ENCODE data around the gene TRIM2.
"Not testable (repeated sequence)": the region's sequence is repeated elsewhere in the genome, so short reads cannot be mapped to it uniquely, and the experiment has no call there.

The TRIM2 gene

GRCh38 chr4:153189016-153189801, 15.0 kb upstream of the TRIM2 start:
- no peak for DNase-seq (ENCODE audit: low read depth, low spot score)

GRCh38 chr4:153191795-153192363, 12.4 kb upstream of the TRIM2 start:
- no peak for DNase-seq (ENCODE audit: low read depth, low spot score)

- no peak for DNase-seq (ENCODE audit: low read depth, low spot score)
These were observed 6.9 kb upstream of the TRIM2 start for GRCh38 chr4:153197301-153197700.

- DNase-seq (ENCODE audit: low read depth, low spot score): no peak
These were observed 5.5 kb upstream of the TRIM2 start for GRCh38 chr4:153198719-153199118.

GRCh38 chr4:153203746-153204145, 497 bp upstream of the TRIM2 start:
- DNase-seq (ENCODE audit: low read depth, low spot score): not testable (repeated sequence)

GRCh38 chr4:153204728-153205648, 745 bp downstream of the TRIM2 start:
- DNase-seq (ENCODE audit: low read depth, low spot score): no peak

- DNase-seq (ENCODE audit: low read depth, low spot score): no peak
These were observed 1.5 kb downstream of the TRIM2 start for GRCh38 chr4:153205757-153206156.

GRCh38 chr4:153206534-153206933, 2.3 kb downstream of the TRIM2 start:
- no peak for DNase-seq (ENCODE audit: low read depth, low spot score)

- DNase-seq (ENCODE audit: low read depth, low spot score): no peak
These were observed 2.8 kb downstream of the TRIM2 start for GRCh38 chr4:153207027-153207426.

- no peak for DNase-seq (ENCODE audit: low read depth, low spot score)
These were observed 3.3 kb downstream of the TRIM2 start for GRCh38 chr4:153207567-153207966.

GRCh38 chr4:153209410-153209809, 5.2 kb downstream of the TRIM2 start:
- no peak for DNase-seq (ENCODE audit: low read depth, low spot score)

GRCh38 chr4:153210727-153211126, 6.5 kb downstream of the TRIM2 start:
- no peak for DNase-seq (ENCODE audit: low read depth, low spot score)

- DNase-seq (ENCODE audit: low read depth, low spot score): no peak
These were observed 7.9 kb downstream of the TRIM2 start for GRCh38 chr4:153211986-153212728.

- no peak for DNase-seq (ENCODE audit: low read depth, low spot score)
These were observed 8.5 kb downstream of the TRIM2 start for GRCh38 chr4:153212736-153213135.

- DNase-seq (ENCODE audit: low read depth, low spot score): no peak
These were observed 11.7 kb downstream of the TRIM2 start for GRCh38 chr4:153215921-153216320.

- DNase-seq (ENCODE audit: low read depth, low spot score): no peak
These were observed 12.3 kb downstream of the TRIM2 start for GRCh38 chr4:153216546-153216945.

GRCh38 chr4:153217440-153217839, 13.2 kb downstream of the TRIM2 start:
- no peak for DNase-seq (ENCODE audit: low read depth, low spot score)

- DNase-seq (ENCODE audit: low read depth, low spot score): no peak
These were observed 14.7 kb downstream of the TRIM2 start for GRCh38 chr4:153218961-153219360.

- no peak for DNase-seq (ENCODE audit: low read depth, low spot score)
These were observed 16.6 kb downstream of the TRIM2 start for GRCh38 chr4:153220682-153221395.

GRCh38 chr4:153221783-153222706, 17.8 kb downstream of the TRIM2 start:
- no peak for DNase-seq (ENCODE audit: low read depth, low spot score)

All from smooth muscle cell of the brain vasculature (primary cell).